ENCODE measurements around the gene LRWD1. TPM values are rescaled to one million over a fixed set of nuclear protein-coding genes. Genes with fewer than 3 reads are reported as not detected.

LRWD1 gene
- total and polyA plus RNA-seq, 2 donors (not counting 1 experiment from before 2014, with no cell fraction given), result 58.2 to 83.7 TPM

DNA sequence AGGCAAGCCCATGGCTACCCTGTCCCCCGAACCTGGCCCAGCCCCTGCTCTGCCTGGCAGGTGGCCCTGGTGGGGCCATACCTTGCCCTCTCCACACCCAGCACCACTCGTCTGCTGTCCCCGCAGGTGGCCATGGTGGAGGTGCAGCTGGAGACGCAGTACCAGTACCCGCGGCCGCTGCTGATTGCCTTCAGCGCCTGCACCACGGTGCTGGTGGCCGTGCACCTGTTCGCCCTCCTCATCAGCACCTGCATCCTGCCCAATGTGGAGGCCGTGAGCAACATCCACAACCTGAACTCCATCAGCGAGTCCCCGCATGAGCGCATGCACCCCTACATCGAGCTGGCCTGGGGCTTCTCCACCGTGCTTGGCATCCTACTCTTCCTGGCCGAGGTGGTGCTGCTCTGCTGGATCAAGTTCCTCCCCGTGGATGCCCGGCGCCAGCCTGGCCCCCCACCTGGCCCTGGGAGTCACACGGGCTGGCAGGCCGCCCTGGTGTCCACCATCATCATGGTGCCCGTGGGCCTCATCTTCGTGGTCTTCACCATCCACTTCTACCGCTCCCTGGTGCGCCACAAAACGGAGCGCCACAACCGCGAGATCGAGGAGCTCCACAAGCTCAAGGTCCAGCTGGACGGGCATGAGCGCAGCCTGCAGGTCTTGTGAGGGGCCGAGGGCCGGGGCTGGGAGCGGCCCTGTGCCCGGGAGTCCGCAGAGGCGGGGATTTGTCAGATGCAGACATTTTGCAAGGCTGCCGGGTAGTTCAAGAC lies 18.2 kb upstream of the LRWD1 start:
- Histone ChIP-seq H3K9me3 (ENCODE audit: control extremely low read depth in 1 of 3, control insufficient read depth in 2 of 3, insufficient read depth in 1 of 3, low read length in 2 of 3) (peaks cover 0 to 14% (median 0%) of the 10 kb centered on the region in 3 donors), H2AFZ (ENCODE audit: insufficient read depth, low read depth, low read length, poor library complexity, severe bottlenecking) (no peak overlapping the region), H3K27me3 (replicated peaks in 1 of 4; ENCODE audit: control extremely low read depth in 1 of 4, control insufficient read depth in 3 of 4, insufficient read depth in 4 of 4, low read length in 3 of 4) (no peaks in the 10 kb centered on the region), H3K4me2 (replicated peaks; ENCODE audit: low read depth, low read length, poor library complexity, severe bottlenecking) (peak overlapping the region; percentile 47), H3K79me2 (ENCODE audit: control insufficient read depth, insufficient read depth, low read length) (peaks cover 69% of the 10 kb centered on the region), H3K9ac (ENCODE audit: low read length) (no peak overlapping the region), H3K4me3 (ENCODE audit: control extremely low read depth in 1 of 5, extremely low read depth in 1 of 5, insufficient read depth in 1 of 5, low read depth in 2 of 5, low read length in 4 of 5) (no peak overlapping the region), H4K20me1 (ENCODE audit: control insufficient read depth, insufficient read depth, low read length, poor library complexity, severe bottlenecking) (peaks cover 48% of the 10 kb centered on the region), H3K27ac (ENCODE audit: low read length in 2 of 2) (peak overlapping the region; percentile 10 to 70), H3K36me3 (replicated peaks in 1 of 2; ENCODE audit: control extremely low read depth in 1 of 2, control insufficient read depth in 1 of 2, extremely low read depth in 1 of 2, insufficient read depth in 2 of 2, low read length in 1 of 2) (peaks cover 0 to 40% of the 10 kb centered on the region in 2 experiments), H3K4me1 (ENCODE audit: control insufficient read depth in 2 of 2, insufficient read depth in 2 of 2, low read length in 2 of 2) (peaks cover 44 to 61% of the 10 kb centered on the region in 2 donors)
- TF ChIP-seq, protein P1, sequence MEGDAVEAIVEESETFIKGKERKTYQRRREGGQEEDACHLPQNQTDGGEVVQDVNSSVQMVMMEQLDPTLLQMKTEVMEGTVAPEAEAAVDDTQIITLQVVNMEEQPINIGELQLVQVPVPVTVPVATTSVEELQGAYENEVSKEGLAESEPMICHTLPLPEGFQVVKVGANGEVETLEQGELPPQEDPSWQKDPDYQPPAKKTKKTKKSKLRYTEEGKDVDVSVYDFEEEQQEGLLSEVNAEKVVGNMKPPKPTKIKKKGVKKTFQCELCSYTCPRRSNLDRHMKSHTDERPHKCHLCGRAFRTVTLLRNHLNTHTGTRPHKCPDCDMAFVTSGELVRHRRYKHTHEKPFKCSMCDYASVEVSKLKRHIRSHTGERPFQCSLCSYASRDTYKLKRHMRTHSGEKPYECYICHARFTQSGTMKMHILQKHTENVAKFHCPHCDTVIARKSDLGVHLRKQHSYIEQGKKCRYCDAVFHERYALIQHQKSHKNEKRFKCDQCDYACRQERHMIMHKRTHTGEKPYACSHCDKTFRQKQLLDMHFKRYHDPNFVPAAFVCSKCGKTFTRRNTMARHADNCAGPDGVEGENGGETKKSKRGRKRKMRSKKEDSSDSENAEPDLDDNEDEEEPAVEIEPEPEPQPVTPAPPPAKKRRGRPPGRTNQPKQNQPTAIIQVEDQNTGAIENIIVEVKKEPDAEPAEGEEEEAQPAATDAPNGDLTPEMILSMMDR (IDR thresholded peaks at IDR 0.05), result no peak
- TF ChIP-seq EZH2 (IDR thresholded peaks at IDR 0.05; ENCODE audit: borderline replicate concordance, insufficient read depth, low read depth, low read length, poor library complexity, severe bottlenecking), result no peak
- ChIA-PET POLR2A (interaction anchor here (0.6 to 5.9 kb wide), 8 partner anchors 13 to 153 kb away, joined by 3 to 76 read pairs (median 4); partner anchors contain the start of genes ALKBH4, LRWD1 and ORAI2), CTCF (interaction anchor here (6.9 to 46.3 kb wide), 2 partner anchors 36 to 52 kb away, joined by 76 to 1182 read pairs; partner anchors contain the start of gene PRKRIP1)
- Mint-ChIP-seq H3K27me3 (no peaks in the 10 kb centered on the region), H3K4me3 (peak overlapping the region; percentile 87), H3K9me3 (ENCODE audit: insufficient read depth) (no peaks in the 10 kb centered on the region), H3K27ac (peak overlapping the region; percentile 97), H3K4me1 (peaks cover 52% of the 10 kb centered on the region)
- no peak for ATAC-seq (ENCODE audit: low read depth)
- intact Hi-C loops (cut with micrococcal nuclease), result no loop called here
- WGBS (ENCODE audit: insufficient coverage), result 77% methylated on average over 40 of the region's 41 CpGs
- DNase-seq, result no peak

DNA sequence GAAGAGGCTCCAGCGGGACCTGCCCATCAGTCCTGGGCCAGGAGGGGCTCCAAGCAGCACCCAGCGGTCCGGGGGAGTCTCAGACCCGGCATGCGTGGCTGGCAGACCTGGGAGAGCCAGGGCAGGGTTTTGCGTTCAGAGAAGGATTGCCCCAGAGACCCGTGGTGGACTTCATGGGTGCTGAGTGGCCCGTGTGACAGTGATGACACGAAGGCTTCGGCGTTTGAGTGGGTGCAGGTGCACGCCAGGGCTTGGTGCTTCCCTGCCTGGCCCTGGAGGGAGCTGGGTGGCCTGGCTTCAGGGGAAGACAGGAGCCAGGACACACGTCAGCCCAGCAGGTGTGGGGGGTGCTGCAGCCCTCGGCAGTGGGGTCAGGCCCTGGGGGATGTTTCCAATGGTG lies 17.5 kb upstream of the LRWD1 start:
- Histone ChIP-seq H3K4me3 (ENCODE audit: control extremely low read depth in 1 of 5, extremely low read depth in 1 of 5, insufficient read depth in 1 of 5, low read depth in 2 of 5, low read length in 4 of 5) (no peak overlapping the region), H3K4me1 (ENCODE audit: control insufficient read depth in 2 of 2, insufficient read depth in 2 of 2, low read length in 2 of 2) (peaks cover 37 to 54% of the 10 kb centered on the region in 2 donors), H3K9ac (ENCODE audit: low read length) (no peak overlapping the region), H3K36me3 (replicated peaks in 1 of 2; ENCODE audit: control extremely low read depth in 1 of 2, control insufficient read depth in 1 of 2, extremely low read depth in 1 of 2, insufficient read depth in 2 of 2, low read length in 1 of 2) (peaks cover 0 to 40% of the 10 kb centered on the region in 2 experiments), H2AFZ (ENCODE audit: insufficient read depth, low read depth, low read length, poor library complexity, severe bottlenecking) (no peak overlapping the region), H3K27me3 (replicated peaks in 1 of 4; ENCODE audit: control extremely low read depth in 1 of 4, control insufficient read depth in 3 of 4, insufficient read depth in 4 of 4, low read length in 3 of 4) (no peaks in the 10 kb centered on the region), H4K20me1 (ENCODE audit: control insufficient read depth, insufficient read depth, low read length, poor library complexity, severe bottlenecking) (peaks cover 51% of the 10 kb centered on the region), H3K9me3 (ENCODE audit: control extremely low read depth in 1 of 3, control insufficient read depth in 2 of 3, insufficient read depth in 1 of 3, low read length in 2 of 3) (peaks cover 0 to 10% (median 0%) of the 10 kb centered on the region in 3 donors), H3K79me2 (ENCODE audit: control insufficient read depth, insufficient read depth, low read length) (peaks cover 69% of the 10 kb centered on the region), H3K4me2 (replicated peaks; ENCODE audit: low read depth, low read length, poor library complexity, severe bottlenecking) (no peak overlapping the region), H3K27ac (ENCODE audit: low read length in 2 of 2) (no peak overlapping the region)
- TF ChIP-seq, protein P1 (IDR thresholded peaks at IDR 0.05), result no peak
- no peak for TF ChIP-seq EZH2 (IDR thresholded peaks at IDR 0.05; ENCODE audit: borderline replicate concordance, insufficient read depth, low read depth, low read length, poor library complexity, severe bottlenecking)
- intact Hi-C loops (cut with micrococcal nuclease), result no loop called here
- Mint-ChIP-seq H3K27me3 (no peaks in the 10 kb centered on the region), H3K4me3 (no peak overlapping the region), H3K9me3 (ENCODE audit: insufficient read depth) (no peaks in the 10 kb centered on the region), H3K4me1 (peaks cover 45% of the 10 kb centered on the region), H3K27ac (peak overlapping the region; percentile 53)
- ChIA-PET POLR2A (interaction anchor here (0.9 to 1.5 kb wide), 5 partner anchors 16 to 44 kb away, joined by 3 to 9 read pairs (median 3); no protein-coding TSS in a partner anchor), CTCF (interaction anchor here (6.9 to 46.3 kb wide), 2 partner anchors 36 to 52 kb away, joined by 76 to 1182 read pairs; partner anchors contain the start of gene PRKRIP1)
- 95% methylated on average over 14 of the region's 14 CpGs for WGBS (ENCODE audit: insufficient coverage)
- DNase-seq, result no peak
- no peak for ATAC-seq (ENCODE audit: low read depth)

All from B cell (primary cell).